ENCODE results near the gene RNF166. TPM values are rescaled to one million over a fixed set of nuclear protein-coding genes. Genes with fewer than 3 reads are reported as not detected.

RNF166 gene
- total RNA-seq, 1 donor from 2014 or later = 74.2 TPM

DNA sequence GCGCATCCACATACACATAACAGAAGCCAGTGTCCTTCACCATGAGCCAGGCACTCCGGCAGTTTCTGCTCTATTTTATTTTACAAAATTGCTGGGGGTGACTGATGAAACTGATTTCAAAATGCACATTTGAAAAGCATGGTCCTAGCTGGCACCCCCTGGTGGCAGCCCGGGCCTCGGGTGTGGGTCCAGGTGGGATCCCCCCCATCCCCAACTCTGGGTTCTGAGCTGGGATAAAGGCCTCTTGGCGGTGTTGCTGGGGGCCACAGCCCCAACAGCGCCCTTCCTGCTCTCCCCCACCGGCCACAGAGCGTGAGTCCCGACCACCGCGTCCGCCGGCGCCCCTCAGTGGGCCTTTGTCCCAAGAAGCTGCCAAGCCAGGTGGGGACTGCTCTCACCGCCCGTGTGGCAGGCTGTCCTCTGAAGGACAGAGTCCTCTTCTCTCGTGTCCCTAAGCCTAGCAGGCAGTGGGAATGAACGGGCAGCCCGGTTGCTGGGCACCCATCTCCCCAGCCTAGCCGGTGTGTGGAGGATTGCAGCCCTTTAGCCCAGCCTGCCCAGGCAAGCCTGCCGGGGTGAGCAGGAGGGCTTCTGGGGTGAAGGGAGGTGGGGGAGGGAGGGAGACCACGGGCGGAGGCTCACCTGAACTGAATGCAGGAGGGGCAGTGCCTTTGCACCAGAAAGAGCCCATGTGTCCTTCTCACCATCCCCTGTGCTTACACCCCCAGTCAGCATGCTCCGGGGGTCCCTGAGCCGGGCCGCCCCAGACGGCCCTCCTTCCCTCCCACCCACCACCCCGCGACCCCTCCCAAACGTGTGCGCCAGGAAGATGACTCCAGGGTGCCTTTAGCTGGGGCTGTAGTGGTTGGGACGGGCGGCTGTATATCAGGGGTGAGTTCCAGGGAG, 20.8 kb downstream of the RNF166 start:
- no peaks in the 10 kb centered on the region for H3K9me3 Mint-ChIP-seq (ENCODE audit: unreplicated experiment)
- no peaks in the 10 kb centered on the region for H3K4me1 Mint-ChIP-seq (ENCODE audit: unreplicated experiment)
- TF ChIP-seq, protein P1, sequence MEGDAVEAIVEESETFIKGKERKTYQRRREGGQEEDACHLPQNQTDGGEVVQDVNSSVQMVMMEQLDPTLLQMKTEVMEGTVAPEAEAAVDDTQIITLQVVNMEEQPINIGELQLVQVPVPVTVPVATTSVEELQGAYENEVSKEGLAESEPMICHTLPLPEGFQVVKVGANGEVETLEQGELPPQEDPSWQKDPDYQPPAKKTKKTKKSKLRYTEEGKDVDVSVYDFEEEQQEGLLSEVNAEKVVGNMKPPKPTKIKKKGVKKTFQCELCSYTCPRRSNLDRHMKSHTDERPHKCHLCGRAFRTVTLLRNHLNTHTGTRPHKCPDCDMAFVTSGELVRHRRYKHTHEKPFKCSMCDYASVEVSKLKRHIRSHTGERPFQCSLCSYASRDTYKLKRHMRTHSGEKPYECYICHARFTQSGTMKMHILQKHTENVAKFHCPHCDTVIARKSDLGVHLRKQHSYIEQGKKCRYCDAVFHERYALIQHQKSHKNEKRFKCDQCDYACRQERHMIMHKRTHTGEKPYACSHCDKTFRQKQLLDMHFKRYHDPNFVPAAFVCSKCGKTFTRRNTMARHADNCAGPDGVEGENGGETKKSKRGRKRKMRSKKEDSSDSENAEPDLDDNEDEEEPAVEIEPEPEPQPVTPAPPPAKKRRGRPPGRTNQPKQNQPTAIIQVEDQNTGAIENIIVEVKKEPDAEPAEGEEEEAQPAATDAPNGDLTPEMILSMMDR (IDR thresholded peaks at IDR 0.05; ENCODE audit: unreplicated experiment) = peak; percentile 45
- H3K36me3 Mint-ChIP-seq (ENCODE audit: low read depth, unreplicated experiment) = no peaks in the 10 kb centered on the region
- no peak overlapping the region for H3K27ac Mint-ChIP-seq (ENCODE audit: unreplicated experiment)
- peak; percentile 54 for DNase-seq (ENCODE audit: low spot score)
- H3K4me3 Mint-ChIP-seq (ENCODE audit: unreplicated experiment) = no peak overlapping the region
- H3K27me3 Mint-ChIP-seq (ENCODE audit: unreplicated experiment) = peaks cover 15% of the 10 kb centered on the region

GRCh38 chr16:88684569-88685155, 21.5 kb downstream of the RNF166 start:
- Mint-ChIP-seq H3K9me3 (ENCODE audit: unreplicated experiment) (no peaks in the 10 kb centered on the region), H3K36me3 (ENCODE audit: low read depth, unreplicated experiment) (no peaks in the 10 kb centered on the region), H3K27me3 (ENCODE audit: unreplicated experiment) (peaks cover 13% of the 10 kb centered on the region), H3K4me1 (ENCODE audit: unreplicated experiment) (no peaks in the 10 kb centered on the region), H3K27ac (ENCODE audit: unreplicated experiment) (no peak overlapping the region), H3K4me3 (ENCODE audit: unreplicated experiment) (no peak overlapping the region)
- TF ChIP-seq, protein P1 (IDR thresholded peaks at IDR 0.05; ENCODE audit: unreplicated experiment) = no peak
- no peak for DNase-seq (ENCODE audit: low spot score)

DNA sequence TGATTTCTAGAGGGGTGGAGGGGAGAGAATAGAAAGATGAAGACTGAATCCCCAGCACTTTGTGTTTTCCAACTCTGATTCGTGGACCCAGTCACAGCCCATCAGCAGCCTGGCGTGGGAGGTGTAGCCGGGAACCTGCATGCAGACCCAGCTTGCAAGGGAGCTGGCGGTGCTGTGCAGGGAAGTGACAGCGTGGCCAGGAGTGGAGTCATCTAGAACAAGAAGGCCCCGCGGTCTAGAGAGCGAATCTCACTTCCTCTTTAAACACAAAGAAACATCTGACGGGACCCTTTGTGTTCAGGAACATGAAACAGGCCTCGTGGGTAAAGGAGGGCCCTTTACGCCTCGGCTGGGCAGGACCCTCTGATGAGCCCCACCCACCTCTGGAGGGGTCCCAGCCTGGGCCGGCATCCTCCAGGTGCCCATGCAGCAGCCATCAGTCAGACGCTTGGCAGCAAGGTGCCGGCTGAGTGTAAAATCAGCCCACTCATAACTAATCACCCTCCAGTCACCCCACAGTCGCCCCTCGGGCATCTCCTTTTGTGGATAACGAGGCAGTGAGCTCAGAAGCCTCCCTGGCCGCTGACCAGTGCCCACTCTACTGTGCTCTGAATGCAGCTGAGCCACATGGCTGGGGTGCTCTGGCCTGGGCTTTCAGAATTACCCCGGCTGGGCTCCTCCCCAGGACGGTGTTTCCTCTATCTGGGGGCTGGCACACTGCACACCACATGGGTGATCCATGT, 24.3 kb downstream of the RNF166 start:
- Mint-ChIP-seq H3K36me3 (ENCODE audit: low read depth, unreplicated experiment) (no peaks in the 10 kb centered on the region), H3K4me3 (ENCODE audit: unreplicated experiment) (no peak overlapping the region), H3K27me3 (ENCODE audit: unreplicated experiment) (no peaks in the 10 kb centered on the region), H3K9me3 (ENCODE audit: unreplicated experiment) (no peaks in the 10 kb centered on the region), H3K27ac (ENCODE audit: unreplicated experiment) (no peak overlapping the region), H3K4me1 (ENCODE audit: unreplicated experiment) (no peaks in the 10 kb centered on the region)
- no peak for DNase-seq (ENCODE audit: low spot score)
- TF ChIP-seq, protein P1 (IDR thresholded peaks at IDR 0.05; ENCODE audit: unreplicated experiment) = no peak

GRCh38 chr16:88681084-88681680, 25.0 kb downstream of the RNF166 start:
- Mint-ChIP-seq H3K27me3 (ENCODE audit: unreplicated experiment) (no peaks in the 10 kb centered on the region), H3K9me3 (ENCODE audit: unreplicated experiment) (no peaks in the 10 kb centered on the region), H3K4me3 (ENCODE audit: unreplicated experiment) (no peak overlapping the region), H3K27ac (ENCODE audit: unreplicated experiment) (no peak overlapping the region), H3K36me3 (ENCODE audit: low read depth, unreplicated experiment) (no peaks in the 10 kb centered on the region), H3K4me1 (ENCODE audit: unreplicated experiment) (no peaks in the 10 kb centered on the region)
- peak; percentile 47 for DNase-seq (ENCODE audit: low spot score)
- TF ChIP-seq, protein P1 (IDR thresholded peaks at IDR 0.05; ENCODE audit: unreplicated experiment) = peak; percentile 27
